Testis (tissue), 3 donors: ENCODE results near the gene DYNC1I1. TPM values are rescaled to one million over a fixed set of nuclear protein-coding genes. Genes with fewer than 3 reads are reported as not detected.

Source experiments
- DNase-seq: peaks from one replicate; pipeline ENCODE4 v3.0.0-alpha.2; 2019
- H3K27ac ChIP-seq, 2 donors: fragments of 200-600 bp; sonication (generic); one replicate each; pipeline ENCODE4 v1.5.1; 2019
- H3K27me3 ChIP-seq: fragments of 200-600 bp; sonication (generic); one replicate; pipeline ENCODE4 v1.5.1; 2019
- H3K36me3 ChIP-seq: fragments of 200-600 bp; sonication (generic); one replicate; pipeline ENCODE4 v1.5.1; 2017; ENCODE audit warnings: low read depth; ENCODE audit errors: missing control alignments
- H3K4me1 ChIP-seq: fragments of 200-600 bp; sonication (generic); one replicate; pipeline ENCODE4 v1.5.1; 2019
- H3K4me3 ChIP-seq, 2 donors: fragments of 200-600 bp; sonication (generic); one replicate each; pipeline ENCODE4 v1.5.1; 2017 to 2019
- H3K9me3 ChIP-seq: fragments of 200-600 bp; sonication (generic); one replicate; pipeline ENCODE4 v1.5.1; 2017
- POLR2A ChIP-seq: fragments of 450-650 bp; IDR thresholded peaks from one replicate; pipeline ENCODE4 v1.6.1; 2017; ENCODE audit warnings: antibody characterized with exemption, mild to moderate bottlenecking, moderate library complexity
- WGBS, 2 donors: methylation state at CpG; one replicate each; pipeline ENCODE4 v1.1.5; 2018; 5-methylcytosine and 5-hydroxymethylcytosine counted together
- intact Hi-C: fragments of 100-400 bp; cut with DNase I; formaldehyde crosslinking; loops from one replicate; pipeline ENCODE4 v1.15.1; 2023; ENCODE audit warnings: low total_unique reads
- polyA plus RNA-seq: library from polyadenylated mRNA; stranded (reverse); fragments of 350-450 nt; fragmentation: Illumina TruSeq; extraction: RNeasy Lipid Tissue Mini Kit (QIAGEN cat#74804); gene quantifications from one replicate; pipeline ENCODE4 v1.2.3, GENCODE V29; 2014; ENCODE audit warnings: low read depth, low replicate concordance; ENCODE audit not compliant: insufficient read depth
- total RNA-seq, 2 donors: library from RNA; depleted of rRNA; stranded (reverse); fragments of >200 nt; gene quantifications; one replicate each; pipeline ENCODE4 v1.2.3, GENCODE V29; 2016
- TF ChIP-seq, protein P1 (sequence below), 3 experiments: fragments of 450-650 bp in 2 of 3; fragments of 200-600 bp in 1 of 3; sonication (generic) in 1 of 3; IDR thresholded peaks; one replicate each; pipeline ENCODE4 v1.5.1; 2016 to 2019; ENCODE audit warnings: antibody characterized with exemption in 3 of 3, mild to moderate bottlenecking in 2 of 3, moderate library complexity in 1 of 3

The DYNC1I1 gene
- total and polyA plus RNA-seq, 3 donors from 2014 or later = 3.7 to 7.1 (median 5.0) TPM

DNA sequence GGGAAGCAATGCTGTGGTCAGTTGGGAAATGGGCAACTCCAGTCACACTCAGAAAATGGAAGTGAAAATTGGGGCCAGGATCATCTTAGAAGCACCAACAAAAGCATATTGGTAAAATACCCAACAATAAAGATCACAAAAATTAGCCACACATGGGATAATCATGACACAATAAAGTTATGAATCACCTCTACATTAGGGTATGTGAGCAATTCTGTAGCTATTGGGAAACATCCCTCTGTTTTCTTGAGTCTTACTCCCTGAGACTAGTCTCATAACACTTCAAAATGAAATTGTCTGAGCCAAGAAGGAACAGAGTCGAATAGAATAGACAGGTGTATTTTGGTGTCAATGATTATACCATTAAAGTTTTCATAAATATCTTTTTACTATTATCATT lies 178.3 kb downstream of the DYNC1I1 start:
- DNase-seq = no peak
- Histone ChIP-seq H3K4me3 (no peak overlapping the region), H3K27ac (no peak overlapping the region), H3K36me3 (no peaks in the 10 kb centered on the region), H3K27me3 (no peaks in the 10 kb centered on the region), H3K4me1 (no peaks in the 10 kb centered on the region), H3K9me3 (no peaks in the 10 kb centered on the region)
- intact Hi-C loops = no loop called here
- WGBS, 2 donors = 98 to 100% methylated on average over 1 of the region's 1 CpG
- TF ChIP-seq, protein P1, sequence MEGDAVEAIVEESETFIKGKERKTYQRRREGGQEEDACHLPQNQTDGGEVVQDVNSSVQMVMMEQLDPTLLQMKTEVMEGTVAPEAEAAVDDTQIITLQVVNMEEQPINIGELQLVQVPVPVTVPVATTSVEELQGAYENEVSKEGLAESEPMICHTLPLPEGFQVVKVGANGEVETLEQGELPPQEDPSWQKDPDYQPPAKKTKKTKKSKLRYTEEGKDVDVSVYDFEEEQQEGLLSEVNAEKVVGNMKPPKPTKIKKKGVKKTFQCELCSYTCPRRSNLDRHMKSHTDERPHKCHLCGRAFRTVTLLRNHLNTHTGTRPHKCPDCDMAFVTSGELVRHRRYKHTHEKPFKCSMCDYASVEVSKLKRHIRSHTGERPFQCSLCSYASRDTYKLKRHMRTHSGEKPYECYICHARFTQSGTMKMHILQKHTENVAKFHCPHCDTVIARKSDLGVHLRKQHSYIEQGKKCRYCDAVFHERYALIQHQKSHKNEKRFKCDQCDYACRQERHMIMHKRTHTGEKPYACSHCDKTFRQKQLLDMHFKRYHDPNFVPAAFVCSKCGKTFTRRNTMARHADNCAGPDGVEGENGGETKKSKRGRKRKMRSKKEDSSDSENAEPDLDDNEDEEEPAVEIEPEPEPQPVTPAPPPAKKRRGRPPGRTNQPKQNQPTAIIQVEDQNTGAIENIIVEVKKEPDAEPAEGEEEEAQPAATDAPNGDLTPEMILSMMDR (IDR thresholded peaks at IDR 0.05) = no peak
- no peak for TF ChIP-seq POLR2A

DNA sequence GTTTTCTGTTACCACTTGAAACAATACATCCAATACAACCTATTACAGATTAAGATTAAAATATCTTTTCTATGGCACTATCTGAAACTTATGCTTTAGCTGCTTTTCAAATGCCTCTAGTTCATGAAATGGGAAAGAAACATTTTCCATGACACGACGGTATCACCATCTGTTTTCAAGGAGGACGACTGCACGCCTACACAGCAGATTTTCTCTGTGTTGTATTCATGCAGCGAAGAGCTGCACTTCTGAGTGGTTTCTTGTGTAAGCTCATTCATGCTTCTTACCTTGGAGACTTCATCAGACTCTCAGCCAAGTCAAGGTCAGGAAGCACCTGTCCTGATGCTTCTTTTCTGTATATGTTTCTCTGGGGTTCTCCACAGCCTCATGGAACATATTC lies 179.2 kb downstream of the DYNC1I1 start:
- no peak for DNase-seq
- Histone ChIP-seq H3K27ac (no peak overlapping the region), H3K36me3 (no peaks in the 10 kb centered on the region), H3K4me3 (no peak overlapping the region), H3K9me3 (no peaks in the 10 kb centered on the region), H3K4me1 (no peaks in the 10 kb centered on the region), H3K27me3 (no peaks in the 10 kb centered on the region)
- intact Hi-C loops = no loop called here
- no peak for TF ChIP-seq POLR2A
- WGBS, 2 donors = 71 to 76% methylated on average over 5 of the region's 5 CpGs

DNA sequence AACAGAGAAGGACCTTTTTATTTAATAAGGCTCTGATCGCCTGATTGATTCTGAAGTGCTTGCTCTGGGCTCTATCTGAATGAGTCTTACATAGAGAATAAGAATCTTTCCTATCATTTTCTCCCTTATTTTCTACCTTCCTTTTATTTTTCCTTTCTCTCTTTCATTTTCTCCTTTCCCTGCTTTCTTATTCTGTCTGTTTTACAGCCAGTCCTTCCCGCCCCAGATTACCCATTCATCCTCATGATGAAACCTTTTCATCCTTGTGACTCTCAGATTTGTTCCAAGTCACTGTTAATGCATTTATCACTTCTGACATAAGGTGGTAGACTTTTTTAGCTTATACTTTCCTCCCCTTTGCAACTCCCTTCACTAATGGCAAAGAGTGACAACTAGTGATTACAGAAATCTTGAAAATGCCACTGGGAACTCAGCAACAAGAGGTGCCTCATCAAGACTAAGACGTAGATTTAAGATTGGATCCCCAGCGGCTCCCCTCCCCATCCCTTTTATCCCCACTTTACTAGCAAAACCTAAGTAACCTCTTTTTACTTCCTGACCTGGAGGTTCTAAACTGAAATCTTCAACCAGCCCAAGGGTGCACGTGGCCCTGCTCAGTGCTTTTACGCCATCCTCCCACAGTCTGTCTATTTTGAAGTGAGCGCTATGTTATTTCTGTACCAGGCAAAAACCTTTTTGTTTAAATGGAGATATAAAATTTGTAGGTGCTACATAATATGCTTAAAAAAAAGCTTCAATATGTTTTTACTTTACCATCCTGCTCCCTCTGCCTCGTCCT lies 179.8 kb downstream of the DYNC1I1 start:
- Histone ChIP-seq H3K27me3 (no peaks in the 10 kb centered on the region), H3K4me3 (no peak overlapping the region), H3K4me1 (no peaks in the 10 kb centered on the region), H3K36me3 (no peaks in the 10 kb centered on the region), H3K27ac (no peak overlapping the region), H3K9me3 (no peaks in the 10 kb centered on the region)
- intact Hi-C loops = no loop called here
- TF ChIP-seq, protein P1 (IDR thresholded peaks at IDR 0.05) = no peak
- no peak for TF ChIP-seq POLR2A
- DNase-seq = no peak
- WGBS, 2 donors = 92 to 96% methylated on average over 8 of the region's 8 CpGs

DNA sequence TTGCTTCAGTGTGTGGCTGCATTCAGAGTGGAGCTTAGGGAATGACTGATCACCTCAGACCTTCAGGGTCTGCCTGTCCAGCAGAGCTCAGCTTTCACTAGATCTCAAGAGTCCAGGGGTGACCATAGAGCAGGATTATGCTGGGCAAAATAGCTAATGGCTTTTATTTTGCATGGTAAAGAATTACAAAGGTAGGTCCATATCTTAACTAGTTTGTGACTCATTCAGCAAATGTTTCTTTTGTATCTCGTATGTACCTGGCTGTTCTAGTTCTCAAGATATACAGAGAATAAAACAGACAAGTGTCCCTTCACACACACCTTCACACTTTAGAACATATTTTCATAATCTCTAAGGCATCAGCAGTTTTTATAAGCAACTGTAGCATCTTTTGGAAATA lies 180.5 kb downstream of the DYNC1I1 start:
- TF ChIP-seq POLR2A = no peak
- TF ChIP-seq, protein P1 (IDR thresholded peaks at IDR 0.05) = no peak
- no peaks in the 10 kb centered on the region for H3K9me3 ChIP-seq
- WGBS, 2 donors = 70 to 79% methylated on average over 1 of the region's 1 CpG
- H3K27me3 ChIP-seq = no peaks in the 10 kb centered on the region
- intact Hi-C loops = no loop called here
- no peak for DNase-seq
- H3K4me3 ChIP-seq = no peak overlapping the region
- H3K36me3 ChIP-seq = no peaks in the 10 kb centered on the region
- no peaks in the 10 kb centered on the region for H3K4me1 ChIP-seq
- no peak overlapping the region for H3K27ac ChIP-seq

DNA sequence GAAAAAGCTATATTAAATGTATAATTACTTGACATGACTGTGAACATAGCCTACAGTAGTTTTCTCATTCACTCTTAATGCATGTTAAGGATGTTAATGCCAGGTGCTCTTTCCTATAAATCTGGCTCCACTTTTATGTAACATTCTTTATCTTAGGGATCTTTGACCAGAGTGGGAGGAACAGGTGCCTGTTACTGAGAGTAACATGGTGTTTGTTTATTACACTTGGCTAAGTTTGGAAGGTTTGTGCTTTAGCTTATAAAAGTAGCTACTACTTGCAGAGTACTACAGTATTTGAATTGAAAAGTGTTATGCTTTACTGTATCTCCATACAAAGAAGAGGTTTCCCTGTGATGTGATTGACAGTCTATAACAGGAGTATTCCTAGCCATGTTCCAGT lies 183.4 kb downstream of the DYNC1I1 start:
- intact Hi-C loops = no loop called here
- no peak overlapping the region for H3K27ac ChIP-seq
- no peaks in the 10 kb centered on the region for H3K9me3 ChIP-seq
- TF ChIP-seq POLR2A = no peak
- TF ChIP-seq, protein P1 (IDR thresholded peaks at IDR 0.05) = no peak
- no peak for DNase-seq
- H3K36me3 ChIP-seq = no peaks in the 10 kb centered on the region
- H3K4me1 ChIP-seq = no peaks in the 10 kb centered on the region
- no peaks in the 10 kb centered on the region for H3K27me3 ChIP-seq
- H3K4me3 ChIP-seq = no peak overlapping the region
